ENCODE data around the gene MRPL12. TPM values are rescaled to one million over a fixed set of nuclear protein-coding genes. Genes with fewer than 3 reads are reported as not detected.

MRPL12 gene
- total RNA-seq, 4 donors from 2014 or later, result 69.6 to 115 (median 79.9) TPM

GRCh38 chr17:81659038-81659437 is 44.1 kb upstream of the MRPL12 start:
- H3K27ac ChIP-seq, result peak overlapping the region in 3 of 4 donors; percentile 47 to 85 (median 80)
- peaks cover 0 to 14% (median 0%) of the 10 kb centered on the region in 4 donors for H3K27me3 ChIP-seq
- H3K4me3 ChIP-seq, result no peak overlapping the region
- H3K36me3 ChIP-seq, result peaks cover 0 to 2% (median 0%) of the 10 kb centered on the region in 3 donors
- TF ChIP-seq CTCF (IDR thresholded peaks at IDR 0.05) (no peak), POLR2A (IDR thresholded peaks at IDR 0.05) (no peak)
- intact Hi-C loops (cut with DNase I), result no loop called here
- no peak for DNase-seq
- H3K9me3 ChIP-seq, result no peaks in the 10 kb centered on the region
- H3K4me1 ChIP-seq, result peaks cover 0 to 37% (median 9%) of the 10 kb centered on the region in 3 donors
- WGBS, 2 donors, result 59 to 73% methylated on average over 5 of the region's 5 CpGs

- Histone ChIP-seq H3K27ac (peak overlapping the region in 3 of 4 donors; percentile 78 to 85 (median 80)), H3K4me1 (peaks cover 10 to 51% (median 22%) of the 10 kb centered on the region in 3 donors), H3K4me3 (no peak overlapping the region), H3K27me3 (peaks cover 0 to 1% (median 0%) of the 10 kb centered on the region in 4 donors), H3K9me3 (no peaks in the 10 kb centered on the region), H3K36me3 (peaks cover 0 to 15% (median 0%) of the 10 kb centered on the region in 3 donors)
- no peak for TF ChIP-seq POLR2A (IDR thresholded peaks at IDR 0.05)
- TF ChIP-seq CTCF (IDR thresholded peaks at IDR 0.05), result no peak
- WGBS, 2 donors, result 91 to 96% methylated on average over 6 to 9 of the region's 9 CpGs
- no peak for DNase-seq
- intact Hi-C loops (cut with DNase I), result no loop called here
These were observed 42.7 kb upstream of the MRPL12 start for GRCh38 chr17:81660441-81660840.

- Histone ChIP-seq H3K4me3 (no peak overlapping the region), H3K27ac (no peak overlapping the region), H3K4me1 (peaks cover 16 to 61% (median 27%) of the 10 kb centered on the region in 3 donors), H3K9me3 (no peaks in the 10 kb centered on the region), H3K27me3 (no peaks in the 10 kb centered on the region), H3K36me3 (peaks cover 0 to 15% (median 0%) of the 10 kb centered on the region in 3 donors)
- TF ChIP-seq POLR2A (IDR thresholded peaks at IDR 0.05) (no peak), CTCF (IDR thresholded peaks at IDR 0.05) (no peak)
- DNase-seq, result no peak
- 87 to 92% methylated on average over 4 of the region's 4 CpGs for WGBS, 2 donors
- intact Hi-C loops (cut with DNase I), result no loop called here
These were observed 41.2 kb upstream of the MRPL12 start for GRCh38 chr17:81662002-81662401.

- Histone ChIP-seq H3K36me3 (peaks cover 2 to 23% (median 3%) of the 10 kb centered on the region in 3 donors), H3K4me3 (no peak overlapping the region), H3K9me3 (no peaks in the 10 kb centered on the region), H3K27ac (peak overlapping the region; percentile 14 to 73 (median 39)), H3K27me3 (no peaks in the 10 kb centered on the region), H3K4me1 (peaks cover 30 to 77% (median 46%) of the 10 kb centered on the region in 3 donors)
- intact Hi-C loops (cut with DNase I), result no loop called here
- DNase-seq, result no peak
- WGBS, 2 donors, result 45 to 67% methylated on average over 3 to 6 of the region's 7 CpGs
- TF ChIP-seq POLR2A (IDR thresholded peaks at IDR 0.05) (no peak), CTCF (IDR thresholded peaks at IDR 0.05) (no peak)
These were observed 39.1 kb upstream of the MRPL12 start for GRCh38 chr17:81664051-81664470.

GRCh38 chr17:81665205-81666091 is 37.7 kb upstream of the MRPL12 start:
- 11 to 41% methylated on average over 6 to 9 of the region's 30 CpGs for WGBS, 2 donors
- Histone ChIP-seq H3K9me3 (no peaks in the 10 kb centered on the region), H3K27ac (peak overlapping the region; percentile 92 to 98 (median 94)), H3K4me1 (peaks cover 30 to 74% (median 42%) of the 10 kb centered on the region in 3 donors), H3K27me3 (no peaks in the 10 kb centered on the region), H3K4me3 (peak overlapping the region; percentile 87 to 97 (median 91)), H3K36me3 (peaks cover 16 to 37% (median 17%) of the 10 kb centered on the region in 3 donors)
- TF ChIP-seq CTCF (IDR thresholded peaks at IDR 0.05) (no peak), POLR2A (IDR thresholded peaks at IDR 0.05) (no peak)
- intact Hi-C loops (cut with DNase I), result no loop called here
- no peak for DNase-seq
